Ishikawa (cell line): Measurements from ENCODE around the gene AGK.

Source experiments
- CEBPB ChIP-seq: IDR thresholded peaks from 2 replicates; pipeline ENCODE4 v1.6.1; 2012
- CREB1 ChIP-seq: IDR thresholded peaks from 2 replicates; pipeline ENCODE4 v1.6.1; 2012; ENCODE audit warnings: low read depth
- EGR1 ChIP-seq: IDR thresholded peaks from 2 replicates; pipeline ENCODE4 v1.6.1; 2012
- EP300 ChIP-seq: IDR thresholded peaks from 2 replicates; pipeline ENCODE4 v1.6.1; 2012; ENCODE audit warnings: borderline replicate concordance
- FOXM1 ChIP-seq: IDR thresholded peaks from 2 replicates; pipeline ENCODE4 v1.6.1; 2012; ENCODE audit warnings: low read depth, borderline replicate concordance
- MAX ChIP-seq: IDR thresholded peaks from 2 replicates; pipeline ENCODE4 v1.6.1; 2012
- NFIC ChIP-seq: IDR thresholded peaks from 2 replicates; pipeline ENCODE4 v1.6.1; 2012
- RAD21 ChIP-seq: IDR thresholded peaks from 2 replicates; pipeline ENCODE4 v1.6.1; 2012; ENCODE audit warnings: low read depth
- TAF1 ChIP-seq: IDR thresholded peaks from 2 replicates; pipeline ENCODE4 v1.6.1; 2012; ENCODE audit warnings: low read depth, mild to moderate bottlenecking
- TCF12 ChIP-seq: IDR thresholded peaks from 2 replicates; pipeline ENCODE4 v1.6.1; 2012; ENCODE audit warnings: low read depth
- TEAD4 ChIP-seq: IDR thresholded peaks from 2 replicates; pipeline ENCODE4 v1.6.1; 2012
- USF1 ChIP-seq: IDR thresholded peaks from 2 replicates; pipeline ENCODE4 v1.6.1; 2012
- YY1 ChIP-seq: IDR thresholded peaks from 2 replicates; pipeline ENCODE4 v1.6.1; 2012; ENCODE audit warnings: low read depth
- ZBTB7A ChIP-seq: IDR thresholded peaks from 2 replicates; pipeline ENCODE4 v1.6.1; 2012; ENCODE audit warnings: low read depth
- TF ChIP-seq, protein P1 (sequence below): IDR thresholded peaks from 2 replicates; pipeline ENCODE4 v1.6.1; 2012; ENCODE audit warnings: low read depth, mild to moderate bottlenecking

Gene AGK

GRCh38 chr7:141679014-141679413, 127.8 kb downstream of the AGK start:
- TF ChIP-seq CREB1 (no peak), RAD21 (no peak), NFIC (no peak)
- TF ChIP-seq, protein P1, sequence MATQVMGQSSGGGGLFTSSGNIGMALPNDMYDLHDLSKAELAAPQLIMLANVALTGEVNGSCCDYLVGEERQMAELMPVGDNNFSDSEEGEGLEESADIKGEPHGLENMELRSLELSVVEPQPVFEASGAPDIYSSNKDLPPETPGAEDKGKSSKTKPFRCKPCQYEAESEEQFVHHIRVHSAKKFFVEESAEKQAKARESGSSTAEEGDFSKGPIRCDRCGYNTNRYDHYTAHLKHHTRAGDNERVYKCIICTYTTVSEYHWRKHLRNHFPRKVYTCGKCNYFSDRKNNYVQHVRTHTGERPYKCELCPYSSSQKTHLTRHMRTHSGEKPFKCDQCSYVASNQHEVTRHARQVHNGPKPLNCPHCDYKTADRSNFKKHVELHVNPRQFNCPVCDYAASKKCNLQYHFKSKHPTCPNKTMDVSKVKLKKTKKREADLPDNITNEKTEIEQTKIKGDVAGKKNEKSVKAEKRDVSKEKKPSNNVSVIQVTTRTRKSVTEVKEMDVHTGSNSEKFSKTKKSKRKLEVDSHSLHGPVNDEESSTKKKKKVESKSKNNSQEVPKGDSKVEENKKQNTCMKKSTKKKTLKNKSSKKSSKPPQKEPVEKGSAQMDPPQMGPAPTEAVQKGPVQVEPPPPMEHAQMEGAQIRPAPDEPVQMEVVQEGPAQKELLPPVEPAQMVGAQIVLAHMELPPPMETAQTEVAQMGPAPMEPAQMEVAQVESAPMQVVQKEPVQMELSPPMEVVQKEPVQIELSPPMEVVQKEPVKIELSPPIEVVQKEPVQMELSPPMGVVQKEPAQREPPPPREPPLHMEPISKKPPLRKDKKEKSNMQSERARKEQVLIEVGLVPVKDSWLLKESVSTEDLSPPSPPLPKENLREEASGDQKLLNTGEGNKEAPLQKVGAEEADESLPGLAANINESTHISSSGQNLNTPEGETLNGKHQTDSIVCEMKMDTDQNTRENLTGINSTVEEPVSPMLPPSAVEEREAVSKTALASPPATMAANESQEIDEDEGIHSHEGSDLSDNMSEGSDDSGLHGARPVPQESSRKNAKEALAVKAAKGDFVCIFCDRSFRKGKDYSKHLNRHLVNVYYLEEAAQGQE, result no peak

GRCh38 chr7:141685285-141686023, 134.2 kb downstream of the AGK start:
- TF ChIP-seq EGR1 (no peak), TEAD4 (no peak), NFIC (no peak), RAD21 (no peak), TAF1 (no peak), TCF12 (no peak), USF1 (no peak), CREB1 (no peak), ZBTB7A (no peak), FOXM1 (no peak), EP300 (no peak), MAX (no peak), CEBPB (no peak), YY1 (no peak)
- TF ChIP-seq, protein P1, result no peak

DNA sequence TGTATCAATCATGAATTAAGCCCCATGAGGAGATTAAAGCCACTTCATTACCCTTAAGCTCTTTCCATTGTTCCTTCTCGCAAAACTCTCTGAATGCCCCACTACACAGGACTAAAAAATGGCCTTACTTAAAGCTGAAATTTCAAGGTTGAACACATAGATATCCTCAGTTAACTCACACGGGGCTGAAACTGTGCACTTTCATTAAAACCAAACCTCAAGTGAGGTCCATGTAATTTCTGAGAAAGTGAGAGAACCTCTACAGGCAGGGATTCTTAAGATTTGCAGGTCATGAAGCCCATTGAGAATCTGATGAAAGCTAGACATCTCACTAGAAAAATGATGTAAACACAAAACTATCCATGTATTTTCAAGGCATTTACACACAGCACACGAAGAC, 134.9 kb downstream of the AGK start:
- TF ChIP-seq MAX (no peak), EP300 (no peak), CREB1 (no peak), TAF1 (no peak), ZBTB7A (no peak), TEAD4 (no peak), CEBPB (no peak), EGR1 (no peak), NFIC (no peak), TCF12 (no peak), YY1 (no peak), USF1 (no peak), RAD21 (no peak), FOXM1 (no peak)
- TF ChIP-seq, protein P1, result no peak

GRCh38 chr7:141686670-141687069, 135.5 kb downstream of the AGK start:
- TF ChIP-seq FOXM1 (no peak), TEAD4 (no peak), TAF1 (no peak), YY1 (no peak), EP300 (no peak), CREB1 (no peak), USF1 (no peak)
- TF ChIP-seq, protein P1, result no peak
